Neuronal stem cell (in vitro differentiated cells): ENCODE results near the gene STAB1.

Experiments used
- DNase-seq: peaks from one replicate; pipeline ENCODE4 v3.0.0-alpha.2; 2013; ENCODE audit warnings: low spot score
- H2AFZ ChIP-seq: one replicate; pipeline ENCODE4 v1.6.1; 2013; ENCODE audit warnings: mild to moderate bottlenecking, low read length, inconsistent platforms
- H2AK5ac ChIP-seq: 2 replicates; pipeline ENCODE4 v1.6.1; 2013; ENCODE audit warnings: low read depth, mild to moderate bottlenecking, inconsistent platforms, low read length, moderate library complexity, mixed read lengths
- H2BK120ac ChIP-seq: 2 replicates; pipeline ENCODE4 v1.6.1; 2013; ENCODE audit warnings: low read depth, mild to moderate bottlenecking, inconsistent platforms, low read length, moderate library complexity, mixed read lengths
- H2BK12ac ChIP-seq: one replicate; pipeline ENCODE4 v1.6.1; 2013; ENCODE audit warnings: low read length, inconsistent platforms
- H2BK15ac ChIP-seq: 2 replicates; pipeline ENCODE4 v1.6.1; 2013; ENCODE audit warnings: mild to moderate bottlenecking, low read length, inconsistent platforms, mixed read lengths
- H2BK5ac ChIP-seq: one replicate; pipeline ENCODE4 v1.6.1; 2013; ENCODE audit warnings: inconsistent platforms, mild to moderate bottlenecking, low read length, moderate library complexity
- H3K14ac ChIP-seq: one replicate; pipeline ENCODE4 v1.6.1; 2013; ENCODE audit warnings: low read length, inconsistent platforms
- H3K18ac ChIP-seq: 2 replicates; pipeline ENCODE4 v1.6.1; 2013; ENCODE audit warnings: low read length, inconsistent platforms
- H3K23ac ChIP-seq: 2 replicates; pipeline ENCODE4 v1.6.1; 2013; ENCODE audit warnings: low read depth, mild to moderate bottlenecking, mixed read lengths, low read length, inconsistent platforms; ENCODE audit not compliant: poor library complexity
- H3K27ac ChIP-seq: replicated peaks from 3 replicates; pipeline ENCODE4 v1.5.1; 2013; ENCODE audit warnings: low read length, inconsistent platforms
- H3K27me3 ChIP-seq, 3 experiments: 2 replicates each; pipeline ENCODE4 v1.6.1; 2013; ENCODE audit warnings: low read length in 3 of 3, mild to moderate bottlenecking in 2 of 3, inconsistent platforms in 1 of 3, low read depth in 1 of 3, mixed read lengths in 1 of 3, moderate library complexity in 1 of 3; ENCODE audit not compliant: control insufficient read depth in 3 of 3, insufficient read depth in 3 of 3
- H3K36me3 ChIP-seq, 2 donors: replicated peaks in 1 of 2; 2 replicates each; pipeline ENCODE4 v1.6.1; 2013; ENCODE audit warnings: low read length in 2 of 2; ENCODE audit not compliant: control insufficient read depth in 2 of 2, insufficient read depth in 2 of 2
- H3K4ac ChIP-seq: 2 replicates; pipeline ENCODE4 v1.6.1; 2013; ENCODE audit warnings: inconsistent platforms, mild to moderate bottlenecking, low read length, moderate library complexity
- H3K4me1 ChIP-seq, 2 donors: 1 replicate in 1 of 2; 2 replicates in 1 of 2; pipeline ENCODE4 v1.6.1; 2013; ENCODE audit warnings: low read length in 2 of 2, low read depth in 1 of 2; ENCODE audit not compliant: control insufficient read depth in 2 of 2, insufficient read depth in 1 of 2
- H3K4me2 ChIP-seq: one replicate; pipeline ENCODE4 v1.6.1; 2013; ENCODE audit warnings: mild to moderate bottlenecking, low read length, inconsistent platforms; ENCODE audit not compliant: insufficient read depth, poor library complexity, severe bottlenecking
- H3K4me3 ChIP-seq, 2 donors: 2 replicates each; pipeline ENCODE4 v1.5.1; 2013; ENCODE audit warnings: low read length in 2 of 2, mild to moderate bottlenecking in 2 of 2, inconsistent platforms in 1 of 2, moderate library complexity in 1 of 2
- H3K79me1 ChIP-seq: one replicate; pipeline ENCODE4 v1.6.1; 2013; ENCODE audit warnings: low read depth, mild to moderate bottlenecking, inconsistent platforms, low read length, moderate library complexity
- H3K9ac ChIP-seq: one replicate; pipeline ENCODE4 v1.6.1; 2013; ENCODE audit warnings: mild to moderate bottlenecking, low read depth, low read length, inconsistent platforms; ENCODE audit not compliant: poor library complexity
- H3K9me3 ChIP-seq, 2 donors: replicated peaks in 1 of 2; 2 replicates each; pipeline versions ENCODE3 to v1.6.1; 2013; ENCODE audit warnings: low read length in 2 of 2, mild to moderate bottlenecking in 2 of 2, inconsistent platforms in 1 of 2, low read depth in 1 of 2, mixed read lengths in 1 of 2, moderate library complexity in 1 of 2; ENCODE audit not compliant: control insufficient read depth in 2 of 2, insufficient read depth in 1 of 2
- H4K8ac ChIP-seq: one replicate; pipeline ENCODE4 v1.6.1; 2013; ENCODE audit warnings: low read depth, mild to moderate bottlenecking, inconsistent platforms, low read length, moderate library complexity
- H4K91ac ChIP-seq: one replicate; pipeline ENCODE4 v1.6.1; 2013; ENCODE audit warnings: low read length, low read depth, mild to moderate bottlenecking, inconsistent platforms; ENCODE audit not compliant: poor library complexity
- WGBS, 2 donors: extraction: QIAGEN DNeasy Blood & Tissue Kit; methylation state at CpG; one replicate each; pipeline ENCODE4 v1.1.7; 2013; ENCODE audit warnings: missing lambda C conversion rate in 2 of 2, mixed read lengths in 1 of 2; ENCODE audit not compliant: insufficient read length in 2 of 2, insufficient replicate concordance in 1 of 2; ENCODE audit errors: extremely low coverage in 2 of 2; 5-methylcytosine and 5-hydroxymethylcytosine counted together

Gene STAB1

DNA sequence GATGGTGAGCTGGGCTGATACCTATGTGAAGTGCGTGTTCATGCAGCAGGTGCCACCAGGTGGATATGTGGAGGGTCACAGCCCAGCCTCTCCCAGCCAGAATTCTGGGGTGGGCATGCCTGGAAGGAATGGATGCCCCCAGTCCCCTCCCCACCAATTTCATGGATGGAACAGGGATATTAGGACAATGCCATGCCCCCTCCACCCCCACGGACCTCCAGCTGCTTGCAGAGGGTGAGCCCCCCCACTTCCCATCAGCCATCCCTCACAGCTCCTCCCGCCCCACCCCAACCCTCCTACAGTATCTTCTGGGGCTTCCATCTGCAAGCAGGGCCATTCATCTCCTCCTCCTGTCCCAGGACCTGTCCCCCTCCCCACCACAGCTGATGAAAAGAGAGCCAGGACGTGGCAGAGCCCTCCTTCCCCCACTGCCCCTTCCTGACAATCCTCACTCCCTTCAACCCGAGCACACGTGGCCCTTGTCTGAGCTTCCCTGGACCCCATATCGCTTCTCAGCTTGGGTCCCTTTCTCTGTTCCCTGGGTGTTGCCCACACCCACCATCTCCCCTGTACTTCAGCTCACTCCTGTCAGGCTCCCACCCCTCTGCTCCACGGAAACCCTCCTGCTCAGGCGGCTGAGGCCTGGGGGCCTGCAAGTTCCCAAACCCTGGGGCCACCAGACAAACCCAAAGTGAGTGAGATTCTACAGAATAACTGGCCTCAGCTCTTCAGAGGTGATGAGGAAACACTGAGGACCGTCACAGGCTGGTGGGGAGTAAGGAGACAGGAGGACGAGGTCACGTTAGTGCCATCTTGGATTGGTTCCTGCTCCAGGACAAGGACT lies 47.4 kb upstream of the STAB1 start:
- Histone ChIP-seq H2BK5ac (no peak overlapping the region), H4K91ac (no peak overlapping the region), H2AK5ac (peak overlapping the region; percentile 76), H3K18ac (no peak overlapping the region), H3K27me3 (peaks cover 0 to 47% (median 0%) of the 10 kb centered on the region in 3 experiments), H2AFZ (no peak overlapping the region), H3K79me1 (no peaks in the 10 kb centered on the region), H3K14ac (no peak overlapping the region), H2BK120ac (no peak overlapping the region), H3K9ac (no peak overlapping the region), H3K4me2 (no peak overlapping the region), H4K8ac (peak overlapping the region; percentile 3), H3K4me3 (no peak overlapping the region), H2BK15ac (no peak overlapping the region), H2BK12ac (no peak overlapping the region), H3K27ac (no peak overlapping the region), H3K9me3 (no peaks in the 10 kb centered on the region), H3K36me3 (no peaks in the 10 kb centered on the region), H3K4ac (no peak overlapping the region), H3K23ac (no peak overlapping the region), H3K4me1 (peaks cover 9 to 29% of the 10 kb centered on the region in 2 donors)
- no CpG with 5 or more reads among the region's 12 CpGs for WGBS, 2 donors
- DNase-seq, result no peak

DNA sequence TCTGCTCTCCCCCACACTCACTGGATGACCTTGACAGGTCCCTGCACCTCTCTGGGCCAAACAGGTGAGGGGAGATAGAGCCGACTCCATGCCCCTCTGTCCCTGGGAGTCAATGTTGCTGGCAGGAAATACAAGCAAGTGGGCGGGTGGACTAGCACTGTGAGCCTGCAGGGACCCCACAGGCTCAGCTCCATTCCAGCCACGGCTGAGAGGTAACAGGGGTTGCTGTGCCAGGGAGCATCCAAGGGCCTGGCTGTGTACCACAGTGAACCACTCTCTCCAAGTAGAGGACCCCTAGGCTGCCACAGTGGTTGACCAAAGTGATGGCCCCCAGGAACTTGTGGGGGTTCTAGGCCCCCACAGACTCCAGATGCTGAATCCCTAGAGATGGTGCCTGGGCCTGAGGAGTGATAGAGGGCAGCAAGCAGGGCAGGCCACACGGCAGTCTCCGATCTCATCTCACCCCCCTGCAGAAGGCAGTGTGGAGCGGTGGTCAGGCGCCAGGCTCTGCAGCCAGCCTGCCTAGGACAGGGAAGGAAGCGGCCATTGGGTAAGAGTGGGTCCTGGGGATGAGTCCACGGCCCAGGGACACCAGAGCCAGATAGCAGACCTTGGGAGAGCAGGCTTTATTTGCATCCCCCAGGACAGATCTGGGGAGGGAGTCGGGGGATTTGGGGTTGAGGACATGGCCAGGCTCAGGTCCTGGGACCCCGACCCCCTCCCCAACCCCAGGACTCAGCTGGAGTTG lies 44.5 kb upstream of the STAB1 start:
- no peaks in the 10 kb centered on the region for H3K36me3 ChIP-seq
- H3K14ac ChIP-seq, result no peak overlapping the region
- peaks cover 32 to 37% of the 10 kb centered on the region in 2 donors for H3K4me1 ChIP-seq
- H2BK5ac ChIP-seq, result no peak overlapping the region
- H2BK12ac ChIP-seq, result peak overlapping the region; percentile 82
- H3K27ac ChIP-seq, result no peak overlapping the region
- peak overlapping the region; percentile 7 for H4K8ac ChIP-seq
- H3K23ac ChIP-seq, result peak overlapping the region; percentile 13
- H3K9ac ChIP-seq, result no peak overlapping the region
- H2AK5ac ChIP-seq, result peak overlapping the region; percentile 90
- H3K4me3 ChIP-seq, result no peak overlapping the region
- H3K79me1 ChIP-seq, result no peaks in the 10 kb centered on the region
- no peak overlapping the region for H3K4me2 ChIP-seq
- no peak overlapping the region for H4K91ac ChIP-seq
- no peak for DNase-seq
- H3K9me3 ChIP-seq, result no peaks in the 10 kb centered on the region
- no peak overlapping the region for H2BK120ac ChIP-seq
- H2BK15ac ChIP-seq, result peak overlapping the region; percentile 53
- peak overlapping the region; percentile 66 for H3K18ac ChIP-seq
- no peak overlapping the region for H2AFZ ChIP-seq
- H3K27me3 ChIP-seq, result peaks cover 0 to 18% (median 0%) of the 10 kb centered on the region in 3 experiments
- whole genome bisulfite sequencing, 2 donors, result no CpG with 5 or more reads among the region's 11 CpGs
- H3K4ac ChIP-seq, result no peak overlapping the region

DNA sequence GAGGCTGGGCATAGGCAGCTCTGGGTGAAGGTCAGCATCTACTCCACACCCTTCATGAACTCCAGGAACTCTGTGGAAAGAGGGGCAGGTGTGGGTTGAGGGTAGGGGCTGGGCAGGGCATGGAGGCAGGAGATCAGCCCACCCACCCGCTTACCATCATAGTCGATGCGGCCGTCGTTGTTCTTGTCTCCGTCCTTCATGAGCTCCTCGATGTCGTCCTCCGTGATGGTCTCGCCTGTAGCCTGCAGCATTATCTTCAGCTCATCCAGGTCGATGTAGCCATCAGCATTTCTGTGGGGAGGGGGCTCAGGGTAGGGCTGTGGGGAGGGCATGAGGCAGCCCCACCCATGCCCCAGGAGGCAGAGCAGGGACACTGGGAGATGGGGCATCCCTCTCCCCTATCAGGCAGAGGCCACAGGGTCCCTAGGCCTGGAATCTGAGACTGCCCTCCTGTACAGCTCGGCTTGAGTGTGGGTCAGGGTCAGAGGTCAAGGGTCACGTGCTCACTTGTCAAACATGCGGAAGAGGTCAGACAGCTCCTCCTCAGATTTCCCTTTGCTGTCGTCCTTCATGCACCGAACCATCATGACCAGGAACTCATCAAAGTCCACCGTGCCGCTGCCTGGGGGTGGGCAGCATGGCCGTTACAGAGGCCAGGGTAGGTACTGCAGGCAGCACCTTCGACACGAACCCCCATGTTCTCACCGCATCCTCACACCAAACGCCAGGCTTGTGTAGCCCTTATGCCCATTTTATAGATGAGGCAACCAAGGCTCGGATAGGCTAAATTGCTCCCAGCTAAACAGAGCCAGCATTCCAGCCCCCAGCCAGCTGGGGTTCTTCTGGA lies 43.7 kb upstream of the STAB1 start:
- Histone ChIP-seq H2BK12ac (no peak overlapping the region), H3K27ac (no peak overlapping the region), H3K4me3 (no peak overlapping the region), H2BK5ac (no peak overlapping the region), H3K23ac (peak overlapping the region; percentile 26), H2BK120ac (no peak overlapping the region), H3K4me2 (no peak overlapping the region), H3K14ac (no peak overlapping the region), H3K27me3 (peaks cover 0 to 11% (median 0%) of the 10 kb centered on the region in 3 experiments), H3K4me1 (peaks cover 34 to 37% of the 10 kb centered on the region in 2 donors), H4K8ac (peak overlapping the region; percentile 7), H2BK15ac (peak overlapping the region; percentile 53), H4K91ac (no peak overlapping the region), H3K36me3 (no peaks in the 10 kb centered on the region), H2AFZ (no peak overlapping the region), H3K9ac (peak overlapping the region; percentile 51), H3K4ac (no peak overlapping the region), H3K79me1 (peaks cover 3% of the 10 kb centered on the region), H3K18ac (peak overlapping the region; percentile 44), H2AK5ac (peak overlapping the region; percentile 90), H3K9me3 (no peaks in the 10 kb centered on the region)
- DNase-seq, result no peak
- no CpG with 5 or more reads among the region's 24 CpGs for WGBS, 2 donors
